Superior temporal gyrus (tissue), 1 donor: ENCODE data around the gene PDLIM1.

Experiments
- DNase-seq: peaks from one replicate; pipeline ENCODE4 v3.0.0-alpha.2; 2016; ENCODE audit errors: extremely low spot score

Gene PDLIM1

GRCh38 chr10:95265572-95265971 is 25.2 kb downstream of the PDLIM1 start:
- no peak for DNase-seq

GRCh38 chr10:95264227-95265051 is 26.4 kb downstream of the PDLIM1 start:
- no peak for DNase-seq

DNA sequence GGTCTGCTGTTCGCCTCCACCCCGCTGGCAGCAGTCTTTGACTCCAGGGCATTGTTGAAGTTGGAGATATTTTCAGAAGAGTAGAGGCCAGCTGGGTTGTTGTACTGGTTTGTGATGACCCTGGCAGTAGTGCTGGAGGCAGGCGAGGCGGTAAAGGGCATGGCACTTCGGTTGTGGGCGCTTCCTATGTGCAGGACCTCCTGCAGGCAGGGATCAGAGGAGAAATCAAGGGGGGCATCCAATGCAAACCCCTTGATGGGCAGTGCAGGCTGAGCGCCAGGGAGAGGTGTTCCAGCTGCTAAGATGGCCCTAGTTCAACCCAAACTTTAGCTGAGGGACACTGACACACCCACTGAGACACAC is 27.0 kb downstream of the PDLIM1 start:
- DNase-seq, result no peak

GRCh38 chr10:95262763-95263518 is 27.9 kb downstream of the PDLIM1 start:
- DNase-seq, result no peak

- no peak for DNase-seq
Observed at GRCh38 chr10:95261926-95262325, 28.9 kb downstream of the PDLIM1 start.

DNA sequence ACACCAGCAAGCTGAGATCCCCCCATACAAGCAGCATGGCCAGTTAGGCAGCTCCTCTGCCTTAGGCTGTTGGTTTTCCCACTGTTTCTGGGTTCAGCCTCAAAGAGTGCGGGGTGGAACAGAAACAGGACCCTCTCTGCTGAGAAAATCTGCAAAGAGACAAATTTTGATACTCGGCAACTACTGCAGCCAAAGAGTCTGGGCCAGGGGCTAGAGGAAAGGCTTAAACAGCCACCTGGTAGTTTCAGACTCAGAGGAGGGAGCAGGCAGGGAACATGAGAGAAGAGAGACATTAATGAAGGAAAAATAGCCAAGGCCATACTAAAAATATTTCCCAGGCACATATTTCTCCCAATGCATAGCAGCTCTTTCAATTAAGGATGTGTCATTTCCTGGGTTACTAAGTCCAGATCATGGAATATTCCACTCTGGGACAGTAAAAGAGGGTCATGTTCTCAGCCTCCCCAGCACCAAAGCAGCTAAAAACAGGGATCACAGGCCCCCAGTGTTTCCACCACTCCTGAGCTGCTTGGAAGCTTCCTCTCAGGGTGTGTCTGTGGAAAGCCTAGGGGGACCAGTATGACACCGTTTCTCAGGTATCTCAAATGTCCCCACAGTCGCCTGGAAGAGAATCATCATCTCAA is 29.8 kb downstream of the PDLIM1 start:
- DNase-seq, result no peak

DNA sequence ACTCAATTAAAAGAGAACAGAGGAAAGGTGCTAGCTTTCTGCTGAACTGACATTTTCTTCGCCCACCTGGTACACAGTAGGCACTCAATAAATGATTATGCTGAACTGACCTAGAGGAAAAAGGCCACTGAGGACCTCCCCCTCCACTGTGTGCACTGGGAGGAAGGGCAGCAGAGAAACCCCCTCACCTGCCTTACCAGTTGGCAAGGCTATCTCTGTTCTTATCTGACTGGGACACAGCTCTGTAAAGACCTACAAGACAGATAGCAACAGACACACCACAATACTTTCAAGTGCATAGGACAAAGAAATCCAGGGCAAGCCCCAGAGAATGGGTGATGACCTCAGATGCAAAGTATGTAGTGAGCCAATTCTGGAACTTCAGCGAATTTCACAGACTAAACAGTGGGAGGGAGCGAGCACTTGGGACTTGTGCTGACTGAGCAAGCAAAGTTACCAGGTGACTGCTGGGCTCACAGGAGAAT is 30.4 kb downstream of the PDLIM1 start:
- DNase-seq, result no peak

DNA sequence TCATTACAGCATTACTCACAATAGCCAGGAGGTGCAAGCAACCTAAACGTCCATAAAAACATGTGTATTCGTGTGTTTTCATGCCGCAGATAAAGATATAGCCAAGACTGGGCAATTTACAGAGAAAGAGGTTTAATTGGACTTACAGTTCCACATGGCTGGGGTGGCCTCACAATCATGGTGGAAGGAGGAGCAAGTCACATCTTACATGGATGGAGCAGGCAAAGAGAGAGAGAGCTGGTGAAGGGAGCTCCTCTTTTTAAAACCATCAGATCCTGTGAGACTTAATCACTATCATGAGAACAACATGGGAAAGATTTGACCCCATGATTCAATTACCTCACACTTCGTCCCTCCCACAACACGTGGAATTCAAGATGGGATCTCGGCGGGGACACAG is 33.0 kb downstream of the PDLIM1 start:
- no peak for DNase-seq

DNA sequence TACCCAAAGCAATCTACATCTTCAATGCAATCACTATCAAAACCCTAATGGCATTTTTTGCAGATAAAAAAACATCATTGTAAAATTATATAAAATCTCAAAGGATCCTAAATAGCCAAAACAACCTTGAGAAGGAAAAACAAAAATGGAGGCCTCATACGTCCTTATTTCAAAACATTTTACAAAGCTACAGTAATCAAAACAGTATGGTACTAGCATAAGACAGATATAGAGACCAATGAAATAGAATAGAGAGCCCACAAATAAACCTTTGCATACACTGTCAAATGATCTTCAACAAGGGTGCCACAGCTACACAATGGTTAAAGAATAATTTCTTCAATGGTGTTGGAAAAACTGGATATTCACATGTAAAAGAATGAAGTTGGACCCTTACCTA is 34.5 kb downstream of the PDLIM1 start:
- no peak for DNase-seq

DNA sequence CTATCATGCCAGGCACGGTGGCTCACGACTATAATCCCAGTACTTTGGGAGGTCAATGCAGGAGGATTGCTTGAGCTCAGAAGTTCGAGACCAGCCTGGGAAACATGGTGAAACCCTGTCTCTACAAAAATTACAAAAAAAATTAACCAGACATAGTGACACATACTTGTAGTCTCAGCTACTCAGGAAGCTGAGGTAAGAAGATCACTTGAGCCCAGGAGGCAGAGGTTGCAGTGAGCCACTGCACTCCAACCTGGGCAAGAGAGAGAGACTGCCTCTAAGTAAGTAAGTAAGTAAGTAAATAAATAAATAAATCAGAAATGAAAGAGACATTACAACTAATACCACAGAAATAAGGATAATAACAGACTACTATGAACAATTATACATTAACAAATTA is 36.2 kb downstream of the PDLIM1 start:
- DNase-seq, result no peak

DNA sequence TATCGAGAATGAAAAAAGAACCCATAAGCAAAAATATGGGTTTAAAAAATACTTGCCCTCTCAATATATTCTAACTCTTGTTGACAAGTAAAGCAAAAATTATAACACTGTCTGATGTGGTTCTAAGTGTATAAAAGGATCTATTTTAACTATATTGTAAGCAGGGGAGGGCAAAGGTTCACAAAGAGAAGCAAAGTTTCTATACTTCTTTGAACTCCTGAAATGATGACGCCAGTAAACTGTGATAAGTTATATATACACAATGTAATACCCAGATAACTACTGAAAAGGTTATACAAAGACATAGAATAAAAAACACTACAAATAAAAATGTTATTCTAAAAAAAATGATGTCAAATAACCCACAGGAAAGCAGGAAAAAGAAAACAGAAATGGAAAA is 37.1 kb downstream of the PDLIM1 start:
- no peak for DNase-seq

DNA sequence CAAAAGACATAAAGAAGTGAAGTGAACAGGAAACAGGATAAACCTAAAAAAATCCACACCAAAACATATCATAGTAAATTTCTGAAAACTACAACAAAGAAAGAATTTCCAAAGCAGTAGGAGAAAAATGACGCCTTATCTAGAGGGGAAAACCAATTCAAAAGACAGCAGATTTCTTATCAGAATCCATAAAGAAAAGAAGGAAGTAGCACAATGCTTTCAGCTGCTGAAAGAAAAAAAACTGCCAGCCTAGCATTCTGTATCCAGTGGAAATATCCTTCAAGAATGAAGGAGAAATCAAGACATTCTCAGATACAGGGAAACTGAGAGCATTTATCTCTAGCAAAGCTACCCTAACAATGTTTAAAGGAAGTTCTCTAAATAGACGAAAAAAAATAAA is 37.8 kb downstream of the PDLIM1 start:
- no peak for DNase-seq

DNA sequence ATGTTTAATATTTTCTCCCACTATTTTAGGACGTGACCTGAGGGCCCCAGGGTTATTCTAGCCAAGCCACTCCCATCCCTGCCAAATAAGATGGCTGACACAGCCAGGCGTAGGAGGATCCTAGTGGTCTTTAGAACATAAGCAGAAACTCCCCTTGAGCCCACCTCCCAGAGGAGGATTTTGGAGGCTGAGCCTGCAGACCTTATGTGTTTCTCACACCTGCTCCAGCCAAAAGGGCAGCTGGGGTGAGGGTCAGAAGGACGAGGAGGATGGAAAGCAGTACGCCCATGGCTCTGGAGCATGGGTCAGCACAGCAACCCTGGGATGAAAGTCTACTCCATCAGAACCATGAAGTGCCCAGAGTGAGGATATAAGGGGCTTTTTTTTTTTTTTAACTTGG is 39.9 kb downstream of the PDLIM1 start:
- DNase-seq, result no peak

GRCh38 chr10:95249467-95249866 is 41.3 kb downstream of the PDLIM1 start:
- no peak for DNase-seq

GRCh38 chr10:95248989-95249388 is 41.8 kb downstream of the PDLIM1 start:
- no peak for DNase-seq

DNA sequence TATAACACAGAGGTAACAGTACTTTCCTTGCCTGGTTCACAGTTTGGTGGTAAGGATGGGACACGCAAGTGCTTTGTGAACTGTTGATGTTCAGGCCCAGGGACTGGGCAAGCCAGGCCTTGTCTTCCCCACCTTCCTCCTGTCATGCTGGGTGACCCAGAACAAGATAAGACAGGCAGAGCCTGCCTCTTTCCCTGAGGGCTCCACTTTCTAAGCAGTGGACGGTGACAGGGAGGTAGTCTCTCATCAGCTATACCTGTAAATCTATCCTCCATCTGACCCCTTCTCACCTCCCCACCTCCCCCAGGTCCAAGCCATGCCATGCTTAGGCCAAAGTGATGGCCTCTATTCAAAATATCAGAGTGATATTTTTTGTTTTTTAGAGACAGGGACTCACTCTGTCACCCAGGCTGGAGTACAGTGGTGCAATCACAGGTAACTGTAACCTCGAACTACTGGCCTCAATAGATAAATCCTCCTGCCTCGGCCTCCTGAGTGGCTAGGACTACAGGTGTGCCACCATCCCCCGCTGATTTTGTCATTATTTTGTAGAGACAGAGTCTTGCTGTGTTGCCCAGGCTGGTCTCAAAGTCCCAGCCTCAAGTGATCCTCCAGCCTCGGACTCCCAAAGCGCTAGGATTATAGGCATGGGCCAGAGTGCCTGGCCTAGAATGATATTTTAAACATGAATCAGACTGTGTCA is 42.8 kb downstream of the PDLIM1 start:
- DNase-seq, result no peak

DNA sequence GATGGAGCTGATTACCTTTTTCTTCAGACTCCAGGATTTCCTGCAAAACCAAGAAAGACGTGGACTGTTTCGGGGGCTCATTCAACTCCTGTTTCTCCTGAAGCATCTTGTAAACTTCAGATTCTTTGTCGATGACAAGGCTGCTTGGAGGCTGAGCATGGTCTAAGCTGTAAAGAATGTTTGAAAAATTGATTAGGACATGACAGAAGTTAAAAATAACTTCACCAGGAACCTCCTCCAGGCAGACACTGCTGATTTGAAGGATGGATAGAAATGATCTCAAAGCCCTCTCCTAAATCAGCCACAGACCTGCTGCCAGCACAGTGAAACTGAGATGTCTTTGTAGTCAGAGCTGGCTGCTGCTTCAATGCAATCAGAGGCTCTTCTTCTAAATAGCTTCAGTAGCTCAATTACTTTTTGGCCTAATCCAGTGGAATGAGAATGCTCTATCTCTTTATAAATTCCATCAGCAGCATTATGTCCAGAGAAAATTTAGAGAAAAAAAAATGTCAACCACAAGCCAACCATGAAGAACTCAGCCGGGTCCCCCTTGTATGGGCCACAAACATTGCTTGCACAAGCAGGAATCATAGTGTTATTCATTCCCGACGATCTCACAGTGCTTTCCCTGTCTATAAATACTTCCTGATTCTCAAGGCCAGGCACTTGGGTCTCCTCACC is 43.5 kb downstream of the PDLIM1 start:
- DNase-seq, result peak; percentile 20

DNA sequence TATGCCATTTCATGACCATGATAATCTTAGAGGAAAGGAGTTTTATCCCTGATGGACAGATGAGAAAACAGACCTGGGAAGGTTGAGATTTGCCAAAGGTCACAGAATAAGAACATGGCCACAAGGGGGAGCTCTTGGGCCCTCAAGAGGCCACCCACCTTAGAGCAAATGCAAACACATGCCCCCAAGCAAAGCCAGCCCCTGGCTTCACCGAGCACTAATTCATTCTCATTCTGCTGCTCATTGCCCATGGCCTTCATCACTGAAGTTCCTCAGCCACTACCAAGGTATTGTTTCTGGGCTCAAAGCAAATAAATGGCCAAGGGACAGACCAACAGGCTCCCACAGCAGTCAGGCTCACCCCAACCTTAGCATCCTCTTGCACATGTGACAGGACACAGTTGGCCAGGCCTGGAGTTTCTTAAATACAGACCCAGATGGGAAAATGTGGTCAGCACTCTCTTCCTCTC is 44.2 kb downstream of the PDLIM1 start:
- DNase-seq, result peak; percentile 66

- no peak for DNase-seq
Observed at GRCh38 chr10:95245425-95246055, 45.3 kb downstream of the PDLIM1 start.

DNA sequence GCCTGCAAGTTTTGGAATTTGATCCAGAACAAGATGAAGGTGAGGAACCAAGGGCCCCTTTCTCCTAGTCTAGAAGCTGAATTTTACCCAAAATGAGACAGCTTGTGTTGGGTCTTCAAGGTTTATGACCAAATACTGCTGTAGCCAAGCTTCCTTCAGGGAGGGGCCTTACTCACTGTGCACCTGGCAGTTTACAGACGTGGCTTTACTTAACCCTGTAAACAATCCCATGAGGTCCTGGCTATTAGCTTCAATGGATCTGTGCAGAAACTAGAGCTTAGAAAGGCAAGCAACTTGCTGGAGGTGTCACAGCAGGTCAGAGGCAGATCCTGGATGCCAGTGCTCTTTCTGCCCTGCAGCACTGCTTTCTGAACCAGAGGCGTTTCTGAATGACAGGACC is 46.7 kb downstream of the PDLIM1 start:
- DNase-seq, result no peak

- DNase-seq, result no peak
Observed at GRCh38 chr10:95243318-95243617, 47.5 kb downstream of the PDLIM1 start.
